GM23338 (cell line): Measurements from ENCODE around the gene BACE2.

ENCODE experiments used
- CREB1 ChIP-seq: fragments of 250-450 bp; sonication (Bioruptor Pico); IDR thresholded peaks from 2 replicates; pipeline ENCODE4 v1.5.0; 2020; ENCODE audit warnings: low read depth, mild to moderate bottlenecking, moderate library complexity
- EZH2 ChIP-seq: fragments of 200-600 bp; sonication (generic); IDR thresholded peaks from one replicate; pipeline ENCODE4 v1.8.0; 2017; ENCODE audit warnings: antibody characterized with exemption, mild to moderate bottlenecking, low read depth; ENCODE audit not compliant: unreplicated experiment
- EZH2phosphoT487 ChIP-seq: fragments of 200-600 bp; sonication (generic); IDR thresholded peaks from one replicate; pipeline ENCODE4 v1.8.1; 2018; ENCODE audit warnings: antibody characterized with exemption; ENCODE audit not compliant: unreplicated experiment
- JUNB ChIP-seq: IDR thresholded peaks from one replicate; pipeline ENCODE4 v1.6.1; 2016; ENCODE audit warnings: antibody characterized with exemption; ENCODE audit not compliant: unreplicated experiment
- NANOG ChIP-seq: IDR thresholded peaks from 2 replicates; pipeline ENCODE4 v1.6.1; 2016; ENCODE audit warnings: antibody characterized with exemption, borderline replicate concordance
- POLR2AphosphoS5 ChIP-seq: IDR thresholded peaks from 2 replicates; pipeline ENCODE4 v1.6.1; 2016; ENCODE audit warnings: antibody characterized with exemption, low read depth
- REST ChIP-seq: IDR thresholded peaks from one replicate; pipeline ENCODE4 v1.6.1; 2018; ENCODE audit warnings: antibody characterized with exemption; ENCODE audit not compliant: unreplicated experiment
- STAT1 ChIP-seq: IDR thresholded peaks from one replicate; pipeline ENCODE4 v1.6.1; 2016; ENCODE audit warnings: antibody characterized with exemption; ENCODE audit not compliant: unreplicated experiment
- ZNF114 ChIP-seq: fragments of 250-450 bp; sonication (Bioruptor Pico); IDR thresholded peaks from 2 replicates; pipeline ENCODE4 v1.5.0; 2020; ENCODE audit warnings: mild to moderate bottlenecking, moderate library complexity
- ZNF331 ChIP-seq: fragments of 250-450 bp; sonication (Bioruptor Pico); IDR thresholded peaks from 2 replicates; pipeline ENCODE4 v1.5.0; 2020; ENCODE audit warnings: low read depth, mild to moderate bottlenecking, moderate library complexity
- ZNF462 ChIP-seq: fragments of 250-450 bp; sonication (Bioruptor Pico); IDR thresholded peaks from 2 replicates; pipeline ENCODE4 v1.5.0; 2020; ENCODE audit warnings: mild to moderate bottlenecking, moderate library complexity
- TF ChIP-seq, protein P1 (sequence below), 2 experiments: fragments of 200-600 bp in 1 of 2; sonication (generic) in 1 of 2; conservative IDR thresholded peaks; 2 replicates each; pipeline versions ENCODE4 v1.5.1 to v1.6.1; 2016 to 2017; ENCODE audit warnings: antibody characterized with exemption in 2 of 2, low read depth in 2 of 2, mild to moderate bottlenecking in 2 of 2, moderate library complexity in 1 of 2
- TF ChIP-seq, protein P2 (sequence below): IDR thresholded peaks from 2 replicates; pipeline ENCODE4 v1.6.1; 2016; ENCODE audit warnings: antibody characterized with exemption

- no peak for TF ChIP-seq REST
- TF ChIP-seq, protein P1, sequence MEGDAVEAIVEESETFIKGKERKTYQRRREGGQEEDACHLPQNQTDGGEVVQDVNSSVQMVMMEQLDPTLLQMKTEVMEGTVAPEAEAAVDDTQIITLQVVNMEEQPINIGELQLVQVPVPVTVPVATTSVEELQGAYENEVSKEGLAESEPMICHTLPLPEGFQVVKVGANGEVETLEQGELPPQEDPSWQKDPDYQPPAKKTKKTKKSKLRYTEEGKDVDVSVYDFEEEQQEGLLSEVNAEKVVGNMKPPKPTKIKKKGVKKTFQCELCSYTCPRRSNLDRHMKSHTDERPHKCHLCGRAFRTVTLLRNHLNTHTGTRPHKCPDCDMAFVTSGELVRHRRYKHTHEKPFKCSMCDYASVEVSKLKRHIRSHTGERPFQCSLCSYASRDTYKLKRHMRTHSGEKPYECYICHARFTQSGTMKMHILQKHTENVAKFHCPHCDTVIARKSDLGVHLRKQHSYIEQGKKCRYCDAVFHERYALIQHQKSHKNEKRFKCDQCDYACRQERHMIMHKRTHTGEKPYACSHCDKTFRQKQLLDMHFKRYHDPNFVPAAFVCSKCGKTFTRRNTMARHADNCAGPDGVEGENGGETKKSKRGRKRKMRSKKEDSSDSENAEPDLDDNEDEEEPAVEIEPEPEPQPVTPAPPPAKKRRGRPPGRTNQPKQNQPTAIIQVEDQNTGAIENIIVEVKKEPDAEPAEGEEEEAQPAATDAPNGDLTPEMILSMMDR (conservative IDR thresholded peaks at IDR 0.05; ENCODE audit: low read depth in 2 of 2), result no peak
- no peak for TF ChIP-seq EZH2
- TF ChIP-seq, protein P2, sequence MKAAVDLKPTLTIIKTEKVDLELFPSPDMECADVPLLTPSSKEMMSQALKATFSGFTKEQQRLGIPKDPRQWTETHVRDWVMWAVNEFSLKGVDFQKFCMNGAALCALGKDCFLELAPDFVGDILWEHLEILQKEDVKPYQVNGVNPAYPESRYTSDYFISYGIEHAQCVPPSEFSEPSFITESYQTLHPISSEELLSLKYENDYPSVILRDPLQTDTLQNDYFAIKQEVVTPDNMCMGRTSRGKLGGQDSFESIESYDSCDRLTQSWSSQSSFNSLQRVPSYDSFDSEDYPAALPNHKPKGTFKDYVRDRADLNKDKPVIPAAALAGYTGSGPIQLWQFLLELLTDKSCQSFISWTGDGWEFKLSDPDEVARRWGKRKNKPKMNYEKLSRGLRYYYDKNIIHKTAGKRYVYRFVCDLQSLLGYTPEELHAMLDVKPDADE, result no peak
- no peak for TF ChIP-seq CREB1 (CRISPR knock-in tag)
- TF ChIP-seq JUNB, result no peak
- no peak for TF ChIP-seq POLR2AphosphoS5
- TF ChIP-seq EZH2phosphoT487, result no peak
- TF ChIP-seq ZNF331, result no peak
- no peak for TF ChIP-seq ZNF462 (CRISPR knock-in tag)
- no peak for TF ChIP-seq ZNF114 (CRISPR knock-in tag)
- no peak for TF ChIP-seq STAT1
- no peak for TF ChIP-seq NANOG
These were observed 1.7 kb downstream of the BACE2 start for GRCh38 chr21:41169701-41170100.
